ENCODE data around the gene CERCAM. TPM values are rescaled to one million over a fixed set of nuclear protein-coding genes. Genes with fewer than 3 reads are reported as not detected.

The CERCAM gene
- total RNA-seq, 4 donors from 2014 or later = 2.2 to 18.3 (median 6.2) TPM

- peaks cover 0 to 12% (median 0%) of the 10 kb centered on the region in 3 donors for H3K4me1 ChIP-seq
- intact Hi-C loops (cut with DNase I) = no loop called here
- peaks cover 0 to 68% (median 0%) of the 10 kb centered on the region in 4 donors for H3K27me3 ChIP-seq
- H3K27ac ChIP-seq = no peak overlapping the region
- 45 to 55% methylated on average over 2 to 6 of the region's 7 CpGs for WGBS, 2 donors
- H3K36me3 ChIP-seq = peaks cover under 1 to 7% (median under 1%) of the 10 kb centered on the region in 3 donors
- H3K9me3 ChIP-seq = no peaks in the 10 kb centered on the region
- TF ChIP-seq CTCF (IDR thresholded peaks at IDR 0.05) = no peak
- no peak for TF ChIP-seq POLR2A (IDR thresholded peaks at IDR 0.05)
- H3K4me3 ChIP-seq = no peak overlapping the region
- no peak for DNase-seq
Observed at GRCh38 chr9:128397831-128398230, 22.8 kb upstream of the CERCAM start.

- peaks cover 0 to 78% (median 0%) of the 10 kb centered on the region in 4 donors for H3K27me3 ChIP-seq
- H3K4me3 ChIP-seq = no peak overlapping the region
- H3K9me3 ChIP-seq = no peaks in the 10 kb centered on the region
- no peak for DNase-seq
- no peaks in the 10 kb centered on the region for H3K36me3 ChIP-seq
- H3K27ac ChIP-seq = no peak overlapping the region
- peaks cover 0 to 12% (median 0%) of the 10 kb centered on the region in 3 donors for H3K4me1 ChIP-seq
- whole genome bisulfite sequencing, 2 donors = 62 to 65% methylated on average over 1 to 2 of the region's 3 CpGs
- intact Hi-C loops (cut with DNase I) = no loop called here
- no peak for TF ChIP-seq CTCF (IDR thresholded peaks at IDR 0.05)
- TF ChIP-seq POLR2A (IDR thresholded peaks at IDR 0.05) = no peak
Observed at GRCh38 chr9:128399861-128400260, 20.8 kb upstream of the CERCAM start.

- WGBS, 2 donors = 87 to 100% methylated on average over 3 to 4 of the region's 5 CpGs
- Histone ChIP-seq H3K27me3 (peaks cover 0 to 74% (median 0%) of the 10 kb centered on the region in 4 donors), H3K27ac (no peak overlapping the region), H3K4me3 (no peak overlapping the region), H3K4me1 (no peaks in the 10 kb centered on the region), H3K36me3 (no peaks in the 10 kb centered on the region), H3K9me3 (no peaks in the 10 kb centered on the region)
- TF ChIP-seq POLR2A (IDR thresholded peaks at IDR 0.05) = no peak
- no peak for TF ChIP-seq CTCF (IDR thresholded peaks at IDR 0.05)
- intact Hi-C loops (cut with DNase I) = no loop called here
- no peak for DNase-seq
Observed at GRCh38 chr9:128404560-128404959, 16.1 kb upstream of the CERCAM start.

DNA sequence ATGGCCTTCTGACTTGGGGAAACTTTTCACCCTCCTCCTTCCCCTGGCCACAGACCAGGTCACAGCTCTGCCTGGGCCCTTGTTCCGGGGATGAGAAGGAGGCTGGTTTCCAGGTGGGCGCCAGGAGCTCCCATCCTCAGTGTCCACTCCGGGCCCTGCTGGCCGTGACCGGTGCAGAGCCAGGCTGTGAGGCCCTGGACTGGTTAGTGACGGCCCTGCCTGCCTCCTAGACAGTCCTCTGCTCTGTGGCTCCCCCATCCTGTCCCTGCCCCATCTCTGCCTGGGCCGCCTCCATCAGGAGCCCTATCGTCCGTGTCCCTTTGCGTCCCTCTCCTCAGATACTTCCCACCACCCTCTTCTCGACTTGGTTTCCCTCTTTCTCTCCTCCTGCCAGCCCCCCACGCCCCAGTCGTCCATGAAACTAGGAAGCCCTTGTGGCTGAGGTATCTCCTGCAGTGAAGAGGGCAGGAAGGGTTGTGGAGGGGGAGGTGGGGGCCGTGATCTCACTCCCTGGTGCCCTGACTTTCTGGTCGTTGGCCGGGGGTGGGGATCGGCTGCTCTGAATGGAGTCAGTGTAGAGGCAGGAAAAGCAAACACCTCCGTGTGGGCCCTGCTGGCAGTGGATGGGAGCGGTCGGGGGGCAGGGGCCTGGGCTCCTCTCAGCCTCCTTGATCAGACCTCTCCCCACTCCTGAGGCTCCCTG lies 15.4 kb upstream of the CERCAM start:
- Histone ChIP-seq H3K27me3 (peaks cover 0 to 68% (median 0%) of the 10 kb centered on the region in 4 donors), H3K36me3 (no peaks in the 10 kb centered on the region), H3K4me1 (no peaks in the 10 kb centered on the region), H3K9me3 (no peaks in the 10 kb centered on the region), H3K27ac (no peak overlapping the region), H3K4me3 (no peak overlapping the region)
- 60 to 63% methylated on average over 2 to 18 of the region's 20 CpGs for WGBS, 2 donors
- no peak for DNase-seq
- intact Hi-C loops (cut with DNase I) = no loop called here
- TF ChIP-seq POLR2A (IDR thresholded peaks at IDR 0.05) (no peak), CTCF (IDR thresholded peaks at IDR 0.05) (no peak)

- Histone ChIP-seq H3K27me3 (peaks cover 0 to 62% (median 0%) of the 10 kb centered on the region in 4 donors), H3K36me3 (no peaks in the 10 kb centered on the region), H3K4me3 (no peak overlapping the region), H3K4me1 (no peaks in the 10 kb centered on the region), H3K27ac (no peak overlapping the region), H3K9me3 (no peaks in the 10 kb centered on the region)
- TF ChIP-seq POLR2A (IDR thresholded peaks at IDR 0.05) = no peak
- TF ChIP-seq CTCF (IDR thresholded peaks at IDR 0.05) = no peak
- intact Hi-C loops (cut with DNase I) = no loop called here
- 58 to 71% methylated on average over 4 of the region's 7 CpGs for WGBS, 2 donors
- no peak for DNase-seq
Observed at GRCh38 chr9:128405780-128406171, 14.9 kb upstream of the CERCAM start.

Measured in esophagus squamous epithelium (tissue), 5 donors.